OCI-M1 (cell line): ENCODE results near the gene PGGT1B.

Experiments
- DNase-seq: peaks from one replicate; lab custom pipeline; 2025; lab: John Stamatoyannopoulos, UW

PGGT1B gene

GRCh38 chr5:115181757-115182156, 80.9 kb downstream of the PGGT1B start:
- no peak for DNase-seq

- DNase-seq = no peak
Measured at GRCh38 chr5:115180165-115180709, 82.4 kb downstream of the PGGT1B start.

GRCh38 chr5:115179394-115180164, 83.1 kb downstream of the PGGT1B start:
- no peak for DNase-seq

DNA sequence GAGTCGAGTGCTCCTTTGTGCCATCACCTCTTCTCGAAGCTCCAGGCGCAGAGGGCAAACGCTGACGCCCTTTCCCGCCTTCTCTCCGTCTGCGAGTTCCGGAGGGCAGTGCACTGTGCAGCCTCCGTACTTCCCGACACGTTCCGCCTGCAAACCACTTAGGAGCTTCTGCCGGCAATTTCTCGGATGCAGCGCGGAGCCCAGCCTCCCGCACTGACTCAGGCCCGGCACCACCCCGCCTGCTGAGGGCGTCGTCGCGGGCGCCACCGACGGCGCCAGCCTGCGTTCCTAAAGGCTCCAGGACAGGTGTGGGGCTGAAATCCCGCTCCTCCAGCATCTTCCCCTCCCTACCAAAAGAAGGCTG, 83.7 kb downstream of the PGGT1B start:
- no peak for DNase-seq

DNA sequence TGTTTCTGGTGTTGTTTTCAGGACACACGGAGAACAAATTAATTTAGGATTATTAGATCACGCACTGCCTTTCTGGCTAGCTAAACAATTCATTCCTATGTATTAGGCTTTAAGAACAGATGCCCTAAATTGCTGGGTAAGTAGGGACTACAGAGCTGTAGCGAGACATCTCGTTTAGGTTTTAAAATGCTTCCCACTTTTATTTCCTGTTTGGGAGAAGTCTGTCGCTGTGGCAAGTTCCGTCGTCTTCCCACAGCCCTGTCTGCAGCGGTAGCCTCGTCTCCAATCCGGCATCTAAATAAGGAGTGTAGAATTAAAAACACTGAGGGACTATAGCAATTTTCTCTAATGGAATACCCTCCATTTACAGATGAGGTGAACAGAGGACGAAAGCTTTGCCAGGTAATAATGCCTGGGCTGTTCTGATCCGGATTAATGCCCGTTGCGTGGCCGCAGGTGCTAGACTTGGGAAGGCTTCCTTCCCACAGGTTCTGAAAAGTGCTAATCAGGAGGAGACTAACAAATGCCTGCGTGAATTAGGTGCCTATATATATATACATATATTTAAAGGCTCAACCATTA, 91.7 kb downstream of the PGGT1B start:
- no peak for DNase-seq

DNA sequence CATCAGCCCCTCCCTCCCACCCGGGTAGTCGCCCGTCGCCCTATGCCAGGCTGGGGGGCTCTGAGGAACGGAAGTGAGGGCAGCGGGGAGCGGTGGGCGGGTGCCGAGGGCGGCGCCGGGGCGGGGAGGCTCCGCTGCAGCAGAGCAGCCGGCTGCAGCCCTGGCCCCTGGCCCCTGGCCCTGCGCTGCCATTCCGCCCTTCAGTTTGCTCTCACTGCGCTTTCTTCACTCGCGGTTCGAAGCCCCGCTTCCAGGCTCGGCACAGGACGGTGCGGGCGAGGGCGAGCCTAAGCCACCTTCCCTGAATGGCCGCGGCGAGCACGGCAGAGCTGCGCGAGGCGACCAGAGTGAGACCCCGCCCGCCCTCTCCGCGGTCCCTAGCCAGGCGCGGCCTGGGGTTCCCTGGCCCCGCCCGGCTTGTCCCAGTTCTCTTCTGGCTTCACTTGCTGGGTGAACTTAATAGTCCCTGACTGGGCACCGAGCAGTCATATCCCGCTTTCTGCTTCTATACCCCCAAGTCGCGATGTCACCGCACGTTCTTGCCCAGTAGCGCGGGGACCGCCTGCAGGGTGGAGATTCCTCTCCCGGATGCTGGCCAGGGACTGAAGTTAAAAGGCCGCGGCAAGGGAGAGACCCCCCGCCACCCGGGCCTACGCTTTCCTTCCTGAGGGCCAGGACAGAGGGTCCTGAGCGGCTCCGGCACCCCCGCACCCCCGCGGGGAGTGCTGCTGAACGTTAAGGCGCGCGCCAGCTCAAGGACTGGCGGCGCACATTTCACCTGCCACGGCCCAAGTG, 92.3 kb downstream of the PGGT1B start:
- DNase-seq = peak; percentile 13

- DNase-seq = peak; percentile 78
Measured at GRCh38 chr5:115169487-115170133, 93.1 kb downstream of the PGGT1B start, which contains the start of gene TRIM36. Gene TRIM36, minus strand, starts transcription at chr5:115169908. Its CDS starts 274 bp downstream, at chr5:115169634.

DNA sequence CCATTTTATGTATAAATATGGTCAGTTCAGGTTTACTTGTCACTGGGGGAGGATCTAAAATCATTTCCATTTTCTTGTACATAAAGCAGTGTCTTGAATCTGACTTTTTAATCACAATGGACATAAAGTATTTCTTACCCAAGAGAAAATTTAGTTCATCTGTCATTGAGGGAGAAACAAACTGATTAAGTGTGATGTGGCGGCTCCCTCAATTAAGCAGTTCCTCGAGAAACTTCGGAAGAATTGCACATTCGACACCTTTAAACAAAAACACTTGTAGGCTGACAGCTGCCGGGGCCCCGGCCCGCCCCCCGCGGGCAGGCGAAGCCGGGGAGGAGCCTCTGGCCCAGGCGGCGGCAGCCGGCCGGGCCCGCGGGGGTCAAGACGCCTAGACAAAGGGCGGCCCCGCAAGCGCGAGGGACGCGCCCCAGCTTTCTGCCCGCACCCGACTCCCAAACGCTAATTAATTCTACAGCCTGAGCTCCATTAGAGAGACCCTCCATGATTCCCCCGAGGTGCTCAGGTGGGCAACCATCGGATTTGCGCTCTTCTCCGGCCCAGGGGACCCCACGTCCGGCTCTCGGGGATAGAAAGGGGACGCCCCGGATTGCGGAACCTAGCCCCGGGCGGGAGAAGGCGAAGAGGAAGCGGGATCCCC, 93.7 kb downstream of the PGGT1B start:
- DNase-seq = peak; percentile 0

DNA sequence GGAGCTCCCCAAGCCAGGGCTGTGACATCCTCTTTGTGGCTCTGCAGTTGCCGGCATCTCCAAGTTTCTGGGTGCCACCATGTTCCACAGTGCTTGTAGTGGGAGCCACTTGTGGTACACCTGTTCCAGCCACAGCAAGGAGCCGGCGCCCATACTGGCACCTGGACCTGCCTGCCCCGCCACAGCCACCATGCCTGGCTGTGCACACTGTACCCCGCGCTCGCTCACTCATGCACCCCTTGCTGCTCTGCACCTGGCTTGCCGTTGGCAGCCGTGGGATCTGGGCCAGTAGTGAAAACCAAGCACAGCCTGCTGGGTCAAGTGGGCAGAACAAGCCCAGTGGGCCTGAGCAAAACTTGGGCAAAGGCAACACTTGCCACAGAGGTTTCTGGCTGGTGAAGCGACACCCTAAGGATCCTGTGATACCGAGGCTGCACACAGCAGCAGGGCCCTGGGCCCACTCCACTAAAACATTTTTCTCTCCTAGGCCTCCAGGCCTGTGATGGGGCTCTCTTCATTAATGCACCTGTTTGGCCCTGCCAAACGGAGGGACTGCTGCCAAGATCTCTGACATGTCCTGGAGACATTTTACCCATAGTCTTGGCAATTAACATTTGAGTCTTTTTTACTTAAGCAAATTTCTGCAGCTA, 95.8 kb downstream of the PGGT1B start:
- DNase-seq = no peak

DNA sequence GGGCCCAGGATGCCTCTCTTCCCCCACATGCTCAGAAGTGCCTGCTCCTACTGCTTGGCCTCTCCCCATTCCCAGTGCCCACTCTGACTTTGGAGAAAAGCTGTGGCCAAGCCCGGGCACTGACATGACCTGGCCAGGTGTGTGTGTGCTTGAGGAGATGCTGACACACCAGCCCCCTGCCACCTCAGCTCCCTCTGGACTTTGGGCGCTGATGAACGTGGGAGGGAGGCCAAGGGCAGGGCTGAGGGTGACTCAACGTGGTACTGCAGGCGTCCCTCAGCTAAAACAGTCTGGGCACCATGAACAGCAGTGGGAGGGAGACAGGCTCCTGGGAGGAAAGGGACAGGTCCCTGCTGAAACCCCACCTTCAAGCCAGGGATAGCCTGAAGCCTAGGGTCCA, 96.9 kb downstream of the PGGT1B start:
- DNase-seq = no peak

- no peak for DNase-seq
Measured at GRCh38 chr5:115160975-115161475, 101.7 kb downstream of the PGGT1B start.
